AG09309 (cell line): Measurements from ENCODE around the gene DALRD3.

ENCODE experiments used
- DNase-seq: peaks from one replicate; pipeline ENCODE4 v3.0.0-alpha.2; 2010; ENCODE audit warnings: low read depth
- H3K4me3 ChIP-seq: 2 replicates; pipeline ENCODE4 v1.5.1; 2011; ENCODE audit warnings: mild to moderate bottlenecking, low read depth, low read length, moderate library complexity; ENCODE audit not compliant: control insufficient read depth
- TF ChIP-seq, protein P1 (sequence below): IDR thresholded peaks from 2 replicates; pipeline ENCODE4 v1.5.1; 2011; ENCODE audit warnings: mild to moderate bottlenecking, low read depth, low read length, inconsistent platforms; ENCODE audit not compliant: insufficient read depth, control insufficient read depth; ENCODE audit errors: missing control alignments

Gene DALRD3

DNA sequence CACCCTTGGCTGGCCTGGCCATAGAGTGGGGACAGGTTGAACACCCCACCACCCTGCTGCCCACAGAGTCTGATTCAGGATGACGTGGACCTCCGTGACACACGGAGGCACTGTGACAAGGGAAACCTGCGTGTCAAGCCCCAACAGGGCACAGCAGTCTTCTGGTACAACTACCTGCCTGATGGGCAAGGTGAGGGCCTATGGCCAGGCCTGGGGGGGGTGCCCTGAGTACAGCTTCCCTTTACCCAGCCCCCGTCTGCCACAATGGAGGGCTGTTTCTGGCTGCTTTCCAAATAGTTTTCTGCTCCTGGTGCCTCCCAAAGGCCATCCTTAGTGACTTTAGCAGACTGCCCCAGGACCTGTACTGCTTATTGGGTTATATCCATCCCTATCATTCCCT, 12.4 kb downstream of the DALRD3 start:
- TF ChIP-seq, protein P1, sequence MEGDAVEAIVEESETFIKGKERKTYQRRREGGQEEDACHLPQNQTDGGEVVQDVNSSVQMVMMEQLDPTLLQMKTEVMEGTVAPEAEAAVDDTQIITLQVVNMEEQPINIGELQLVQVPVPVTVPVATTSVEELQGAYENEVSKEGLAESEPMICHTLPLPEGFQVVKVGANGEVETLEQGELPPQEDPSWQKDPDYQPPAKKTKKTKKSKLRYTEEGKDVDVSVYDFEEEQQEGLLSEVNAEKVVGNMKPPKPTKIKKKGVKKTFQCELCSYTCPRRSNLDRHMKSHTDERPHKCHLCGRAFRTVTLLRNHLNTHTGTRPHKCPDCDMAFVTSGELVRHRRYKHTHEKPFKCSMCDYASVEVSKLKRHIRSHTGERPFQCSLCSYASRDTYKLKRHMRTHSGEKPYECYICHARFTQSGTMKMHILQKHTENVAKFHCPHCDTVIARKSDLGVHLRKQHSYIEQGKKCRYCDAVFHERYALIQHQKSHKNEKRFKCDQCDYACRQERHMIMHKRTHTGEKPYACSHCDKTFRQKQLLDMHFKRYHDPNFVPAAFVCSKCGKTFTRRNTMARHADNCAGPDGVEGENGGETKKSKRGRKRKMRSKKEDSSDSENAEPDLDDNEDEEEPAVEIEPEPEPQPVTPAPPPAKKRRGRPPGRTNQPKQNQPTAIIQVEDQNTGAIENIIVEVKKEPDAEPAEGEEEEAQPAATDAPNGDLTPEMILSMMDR, result no peak
- no peak for DNase-seq
- H3K4me3 ChIP-seq, result peak overlapping the region; percentile 87

DNA sequence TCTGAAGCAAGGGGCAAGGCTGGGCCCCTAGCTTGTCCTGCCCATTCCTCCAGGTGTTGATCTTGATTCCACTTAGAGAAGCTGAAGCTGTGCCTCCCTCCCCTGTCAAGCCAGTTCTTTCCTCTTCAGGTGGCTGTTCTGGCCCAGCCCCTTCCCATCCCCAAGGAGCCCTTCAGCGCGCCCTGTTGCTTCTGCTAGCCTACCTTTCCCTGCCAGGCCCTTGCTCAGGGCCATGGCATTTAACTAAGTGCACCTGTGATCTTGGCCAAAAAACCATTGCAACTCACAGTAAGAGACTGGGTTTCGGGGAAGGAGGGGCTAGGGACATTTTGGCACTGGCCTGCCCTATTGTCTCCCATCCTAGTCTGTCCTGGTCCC, 13.1 kb downstream of the DALRD3 start:
- no peak overlapping the region for H3K4me3 ChIP-seq
- no peak for DNase-seq
- TF ChIP-seq, protein P1, result no peak

DNA sequence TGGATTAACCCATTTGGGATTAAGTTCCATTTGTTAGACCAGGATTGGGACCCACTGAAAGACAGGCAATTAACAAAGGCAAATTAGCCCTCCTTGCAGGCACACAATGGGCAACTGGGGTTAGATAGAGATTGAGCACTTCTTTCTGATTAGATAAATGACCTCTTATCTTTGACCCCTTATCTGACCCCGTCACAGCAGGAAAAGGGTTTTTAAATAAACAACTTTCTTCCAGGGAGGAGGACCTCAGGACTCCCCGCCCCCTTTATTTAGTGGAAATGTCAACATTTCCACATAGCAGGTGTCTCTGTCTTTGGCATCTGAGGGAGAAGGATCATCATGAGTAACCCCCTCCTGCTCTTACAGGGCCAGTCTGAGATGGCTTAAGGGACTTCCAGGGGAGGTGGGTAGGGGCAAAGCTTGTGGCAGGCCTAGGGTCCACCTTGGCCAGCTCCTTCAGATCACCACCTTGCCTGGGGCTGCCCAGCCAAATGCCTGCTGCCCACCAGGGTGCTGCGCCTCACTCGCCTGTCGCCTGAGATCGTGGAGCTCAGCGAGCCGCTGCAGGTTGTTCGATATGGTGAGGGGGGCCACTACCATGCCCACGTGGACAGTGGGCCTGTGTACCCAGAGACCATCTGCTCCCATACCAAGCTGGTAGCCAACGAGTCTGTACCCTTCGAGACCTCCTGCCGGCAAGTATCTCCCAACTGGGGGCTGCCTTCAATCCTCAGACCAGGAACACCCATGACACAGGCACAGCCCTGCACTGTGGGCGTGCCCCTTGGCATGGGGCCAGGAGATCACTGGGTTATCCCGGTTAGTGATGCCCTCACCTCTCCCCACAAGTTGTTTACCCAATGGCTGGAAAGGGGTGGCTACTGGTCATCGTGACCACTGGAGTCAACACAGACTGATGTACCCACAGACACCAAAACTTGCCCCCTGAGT, 13.8 kb downstream of the DALRD3 start:
- H3K4me3 ChIP-seq, result no peak overlapping the region
- TF ChIP-seq, protein P1, result no peak
- no peak for DNase-seq

DNA sequence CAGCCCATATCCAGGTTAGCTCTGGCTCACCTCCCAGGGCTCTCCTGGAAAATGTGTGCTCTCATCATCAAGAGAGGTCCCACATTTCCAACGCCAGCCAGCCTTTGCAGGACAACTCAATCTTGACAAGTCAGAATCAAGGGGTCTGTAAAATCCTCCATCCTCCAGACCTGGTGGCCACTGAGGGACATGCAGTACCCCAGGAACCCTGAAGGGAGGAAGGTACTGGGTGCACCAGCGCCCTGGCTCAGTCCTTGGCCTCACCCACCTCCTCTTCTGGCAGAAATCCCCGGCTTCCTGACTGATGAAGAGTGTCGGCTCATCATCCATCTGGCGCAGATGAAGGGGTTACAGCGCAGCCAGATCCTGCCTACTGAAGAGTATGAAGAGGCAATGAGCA, 17.2 kb downstream of the DALRD3 start:
- H3K4me3 ChIP-seq, result no peak overlapping the region
- DNase-seq, result no peak
- TF ChIP-seq, protein P1, result no peak

DNA sequence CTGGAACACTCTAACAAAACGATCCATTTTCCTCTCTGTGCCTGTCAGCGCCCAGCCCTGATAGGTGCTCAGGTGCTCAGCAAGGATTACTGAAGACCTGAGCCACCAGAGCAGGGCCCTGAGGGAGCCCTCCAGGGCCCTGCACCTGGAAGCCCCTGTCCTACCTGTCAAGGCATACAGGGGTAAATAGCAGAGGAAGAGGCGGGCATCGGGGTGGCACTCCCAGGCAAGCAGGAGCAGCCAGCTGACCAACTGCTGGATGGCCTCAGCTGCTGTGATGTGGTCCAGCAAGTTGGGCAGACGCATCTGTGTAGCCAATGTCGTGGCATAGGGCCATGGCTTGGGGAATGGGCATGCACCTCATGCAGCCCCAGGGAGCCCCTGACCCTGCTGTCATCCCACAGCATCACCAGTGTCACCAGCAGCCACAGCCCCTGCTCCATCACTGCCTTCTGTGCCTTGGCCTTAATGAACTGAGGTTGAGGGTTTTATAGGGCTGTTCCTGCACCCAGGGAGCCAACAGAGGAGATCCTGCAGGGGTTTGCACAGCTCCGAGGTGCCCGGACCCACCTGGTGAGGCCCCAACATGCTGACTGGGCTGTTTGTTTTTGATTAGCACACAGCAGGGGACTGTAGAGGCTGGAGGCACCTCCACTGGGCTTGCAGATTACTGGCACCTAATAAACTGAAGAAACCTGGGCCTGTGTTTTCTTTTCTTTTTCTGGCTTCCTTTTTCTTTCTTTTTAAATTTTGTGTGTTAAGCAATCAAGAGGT, 19.1 kb downstream of the DALRD3 start:
- no peak overlapping the region for H3K4me3 ChIP-seq
- no peak for DNase-seq
- TF ChIP-seq, protein P1, result no peak

DNA sequence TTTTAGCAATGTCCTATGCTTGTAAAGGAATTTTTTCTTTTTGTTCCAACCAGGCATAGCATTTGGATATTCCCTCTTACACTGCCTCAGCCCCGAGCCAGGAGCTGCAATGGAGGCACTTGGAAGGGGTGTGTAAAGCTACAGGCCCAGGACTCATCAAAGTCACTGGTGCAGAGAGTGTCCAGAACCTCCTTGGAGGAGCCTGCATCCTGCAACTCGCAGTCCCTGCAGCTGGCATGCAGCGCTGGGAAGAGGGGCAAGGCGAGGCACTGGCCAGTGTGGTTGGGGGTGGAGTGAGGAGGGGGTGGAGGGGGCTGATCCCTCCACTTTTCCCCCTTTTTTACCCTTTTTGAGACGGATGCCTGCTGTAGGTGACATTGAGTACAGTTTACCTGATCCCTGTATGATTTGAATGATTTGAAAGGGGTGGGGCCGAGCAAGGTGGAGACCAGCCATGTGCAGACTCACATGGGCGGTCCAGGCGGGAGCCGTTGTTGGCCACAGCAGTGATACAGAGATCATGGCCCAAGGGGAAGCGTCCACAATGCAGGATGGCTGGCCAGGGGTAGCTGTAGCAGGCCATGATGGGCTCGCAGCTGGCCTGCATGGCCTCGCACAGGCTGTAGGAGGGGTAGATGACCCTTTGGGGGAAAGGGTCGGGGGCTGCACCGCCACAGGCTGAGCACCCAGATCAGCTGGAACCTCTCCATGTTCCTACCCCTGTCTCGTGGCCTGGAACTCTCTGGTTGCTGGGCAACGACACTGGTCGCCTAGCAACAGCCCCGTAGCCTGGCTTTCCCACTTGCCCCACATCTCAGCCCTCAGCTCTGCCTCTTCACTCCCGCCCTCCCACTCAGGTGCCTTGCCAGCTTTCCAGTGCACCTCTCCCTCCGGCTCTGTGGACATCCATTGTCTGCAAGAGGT, 20.4 kb downstream of the DALRD3 start:
- DNase-seq, result no peak
- no peak overlapping the region for H3K4me3 ChIP-seq
- TF ChIP-seq, protein P1, result no peak
